Endothelial cell of umbilical vein (primary cell): ENCODE measurements around the gene ZNF507. TPM values are rescaled to one million over a fixed set of nuclear protein-coding genes. Genes with fewer than 3 reads are reported as not detected.

Source experiments
- BruUV-seq: library from RNA; stranded (reverse); fragments of 400-500 nt; replicated peaks from 2 replicates; lab custom pipeline; 2021; lab: Mats Ljungman, UMichigan
- CTCF ChIA-PET: fragments of 300-600, 350-600 bp; sonication (Branson Sonifier 250); formaldehyde crosslinking; loops from one replicate; lab custom pipeline; 2021; ENCODE audit warnings: antibody characterized with exemption, inconsistent platforms; lab: Charles Lee
- POLR2A ChIA-PET: fragments of 300-600, 350-600 bp; sonication (Branson Sonifier 250); formaldehyde crosslinking; loops from one replicate; lab custom pipeline; 2021; ENCODE audit warnings: antibody characterized with exemption, inconsistent platforms; lab: Charles Lee
- DNase-seq: peaks from one replicate; pipeline ENCODE4 v3.0.0-alpha.2; 2011; ENCODE audit warnings: low read depth, low spot score
- FAIRE-seq: peaks from 2 replicates; lab custom pipeline; 2011; peaks lifted over from hg19 to GRCh38; lab: Jason Lieb, UNC
- H2AFZ ChIP-seq: 2 replicates; pipeline ENCODE4 v1.6.0; 2012; ENCODE audit warnings: low read depth, low read length, control low read depth, inconsistent platforms
- H3K27ac ChIP-seq: 2 replicates; pipeline ENCODE4 v1.5.1; 2011; ENCODE audit warnings: low read depth, mild to moderate bottlenecking, control low read depth, low read length, moderate library complexity; ENCODE audit not compliant: insufficient read depth
- H3K27me3 ChIP-seq, 2 experiments: 2 replicates each; pipeline versions ENCODE4 v1.6.0 to v1.6.1; 2011; ENCODE audit warnings: low read length in 2 of 2, mixed read lengths in 1 of 2; ENCODE audit not compliant: control insufficient read depth in 2 of 2, insufficient read depth in 2 of 2
- H3K36me3 ChIP-seq, 2 experiments: 2 replicates in 1 of 2; 3 replicates in 1 of 2; pipeline ENCODE4 v1.5.1; 2011; ENCODE audit warnings: low read length in 2 of 2, mild to moderate bottlenecking in 1 of 2, moderate library complexity in 1 of 2; ENCODE audit not compliant: control insufficient read depth in 2 of 2, insufficient read depth in 2 of 2; ENCODE audit errors: extremely low read depth in 1 of 2
- H3K4me1 ChIP-seq: 3 replicates; pipeline ENCODE4 v1.5.1; 2011; ENCODE audit warnings: mild to moderate bottlenecking, low read length; ENCODE audit not compliant: control insufficient read depth, insufficient read depth; ENCODE audit errors: extremely low read depth
- H3K4me2 ChIP-seq: 2 replicates; pipeline ENCODE4 v1.6.1; 2011; ENCODE audit warnings: low read length, control low read depth, mixed read lengths; ENCODE audit not compliant: insufficient read depth
- H3K4me3 ChIP-seq, 3 experiments: fragments of 200-600 bp in 1 of 3; sonication (generic), shearing (Covaris generic) in 1 of 3; replicated peaks in 1 of 3; 2 replicates each; pipeline ENCODE4 v1.5.1; 2011 to 2016; ENCODE audit warnings: control low read depth in 3 of 3, low read length in 3 of 3, mild to moderate bottlenecking in 2 of 3, inconsistent platforms in 1 of 3, low read depth in 1 of 3, moderate library complexity in 1 of 3; ENCODE audit not compliant: insufficient read depth in 1 of 3
- H3K79me2 ChIP-seq: 2 replicates; pipeline ENCODE4 v1.6.0; 2012; ENCODE audit warnings: low read length, inconsistent platforms; ENCODE audit not compliant: control insufficient read depth, insufficient read depth
- H3K9ac ChIP-seq: replicated peaks from 2 replicates; pipeline ENCODE3; 2011; ENCODE audit warnings: low read length, control low read depth; ENCODE audit not compliant: insufficient read depth; ENCODE audit errors: extremely low read depth
- H3K9me1 ChIP-seq: replicated peaks from 3 replicates; pipeline ENCODE4 v1.6.0; 2011; ENCODE audit warnings: mild to moderate bottlenecking, low read length; ENCODE audit not compliant: control insufficient read depth, insufficient read depth; ENCODE audit errors: extremely low read depth
- H3K9me3 ChIP-seq: replicated peaks from 2 replicates; pipeline ENCODE4 v1.5.1; 2012; ENCODE audit warnings: low read length, inconsistent platforms; ENCODE audit not compliant: control insufficient read depth, insufficient read depth
- H4K20me1 ChIP-seq: replicated peaks from 2 replicates; pipeline ENCODE3; 2011; ENCODE audit warnings: mild to moderate bottlenecking, low read length; ENCODE audit not compliant: control insufficient read depth, insufficient read depth; ENCODE audit errors: extremely low read depth
- CTCF ChIP-seq, 2 donors: IDR thresholded peaks; 1 replicate in 1 of 2; 2 replicates in 1 of 2; pipeline ENCODE4 v1.5.1; 2011; ENCODE audit warnings: low read length in 2 of 2, mild to moderate bottlenecking in 2 of 2, moderate library complexity in 2 of 2, control low read depth in 1 of 2, inconsistent platforms in 1 of 2, low read depth in 1 of 2; ENCODE audit not compliant: insufficient read depth in 1 of 2; ENCODE audit errors: extremely low read depth in 1 of 2
- EZH2 ChIP-seq: IDR thresholded peaks from 2 replicates; pipeline ENCODE4 v1.6.1; 2012; ENCODE audit warnings: borderline replicate concordance, low read depth, mild to moderate bottlenecking, moderate library complexity, low read length, inconsistent platforms; ENCODE audit not compliant: severe bottlenecking
- FOS ChIP-seq: IDR thresholded peaks from 2 replicates; pipeline ENCODE4 v1.6.1; 2011; ENCODE audit warnings: mild to moderate bottlenecking, low read length, moderate library complexity, borderline replicate concordance; ENCODE audit not compliant: insufficient read depth
- GATA2 ChIP-seq: IDR thresholded peaks from 2 replicates; pipeline ENCODE4 v1.7.0; 2011; ENCODE audit warnings: low read depth, mild to moderate bottlenecking, moderate library complexity, mixed read lengths, low read length; ENCODE audit not compliant: insufficient read length, insufficient read depth
- MYC ChIP-seq: IDR thresholded peaks from one replicate; pipeline ENCODE4 v1.6.1; 2011; ENCODE audit warnings: mild to moderate bottlenecking, low read depth, low read length
- POLR2A ChIP-seq: IDR thresholded peaks from 2 replicates; pipeline ENCODE4 v1.6.1; 2012; ENCODE audit warnings: low read depth, mild to moderate bottlenecking, control low read depth, low read length
- dilution Hi-C: fragments of 300-500 bp; cut with MboI; formaldehyde crosslinking; loops from one replicate; pipeline ENCODE4 v1.15.0; 2019; ENCODE audit warnings: low sequenced_read_pairs; ENCODE audit not compliant: extremely low pct_ligation_motif_present
- intact Hi-C: fragments of 100-400 bp; cut with micrococcal nuclease; formaldehyde crosslinking; loops from one replicate; pipeline ENCODE4 v1.10.0; 2022
- polyA plus RNA-seq, 4 experiments: library from polyadenylated mRNA; depleted of rRNA in 3 of 4; stranded (reverse) in 3 of 4; unstranded in 1 of 4; fragments of >200 nt; gene quantifications; 2 replicates each; pipeline versions ENCODE4 v1.2.1 to v1.2.3, GENCODE V29; 2011 to 2012; ENCODE audit warnings: missing spikeins in 1 of 4
- total RNA-seq: library from RNA; stranded (reverse); gene quantifications from 2 replicates; pipeline ENCODE4 v1.2.3, GENCODE V29; 2021
- TF ChIP-seq, protein P1 (sequence below): IDR thresholded peaks from 2 replicates; pipeline ENCODE4 v1.6.1; 2011; ENCODE audit not compliant: insufficient read depth, insufficient read length

Gene ZNF507
- total and polyA plus RNA-seq, 2 donors (not counting 3 experiments of a cell fraction or from before 2014, with no cell fraction given), result 6.8 to 23.0 TPM

GRCh38 chr19:32350471-32350865 is 5.1 kb downstream of the ZNF507 start:
- Histone ChIP-seq H3K4me2 (no peak overlapping the region), H3K9ac (no peak overlapping the region), H3K4me3 (no peak overlapping the region), H3K36me3 (peaks cover 20 to 22% of the 10 kb centered on the region in 2 experiments), H3K4me1 (peaks cover 31% of the 10 kb centered on the region), H3K27me3 (no peaks in the 10 kb centered on the region), H3K79me2 (peaks cover 70% of the 10 kb centered on the region), H3K9me1 (no peaks in the 10 kb centered on the region), H3K9me3 (no peaks in the 10 kb centered on the region), H3K27ac (no peak overlapping the region), H4K20me1 (no peaks in the 10 kb centered on the region), H2AFZ (no peak overlapping the region)
- no peak for DNase-seq
- BruUV-seq, result no TSS peak
- ChIA-PET POLR2A (no interaction called here), CTCF (no interaction called here)
- dilution Hi-C loops (no loop called here), intact Hi-C loops (no loop called here)
- no peak for FAIRE-seq
- TF ChIP-seq GATA2 (no peak), EZH2 (no peak), FOS (no peak), MYC (no peak), CTCF (IDR thresholded peaks at IDR 0.05; ENCODE audit: extremely low read depth in 1 of 2, insufficient read depth in 1 of 2, low read depth in 1 of 2, low read length in 2 of 2) (no peak), POLR2A (no peak)
- TF ChIP-seq, protein P1, sequence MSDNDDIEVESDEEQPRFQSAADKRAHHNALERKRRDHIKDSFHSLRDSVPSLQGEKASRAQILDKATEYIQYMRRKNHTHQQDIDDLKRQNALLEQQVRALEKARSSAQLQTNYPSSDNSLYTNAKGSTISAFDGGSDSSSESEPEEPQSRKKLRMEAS, result no peak
